ENCODE data around the gene RO60. TPM values are rescaled to one million over a fixed set of nuclear protein-coding genes. Genes with fewer than 3 reads are reported as not detected.

The RO60 gene
- total and polyA plus RNA-seq, 2 of the 13 experiments (the other 11 are each of a cell fraction or from before 2014, with no cell fraction given): 20.3 to 53.7 TPM

DNA sequence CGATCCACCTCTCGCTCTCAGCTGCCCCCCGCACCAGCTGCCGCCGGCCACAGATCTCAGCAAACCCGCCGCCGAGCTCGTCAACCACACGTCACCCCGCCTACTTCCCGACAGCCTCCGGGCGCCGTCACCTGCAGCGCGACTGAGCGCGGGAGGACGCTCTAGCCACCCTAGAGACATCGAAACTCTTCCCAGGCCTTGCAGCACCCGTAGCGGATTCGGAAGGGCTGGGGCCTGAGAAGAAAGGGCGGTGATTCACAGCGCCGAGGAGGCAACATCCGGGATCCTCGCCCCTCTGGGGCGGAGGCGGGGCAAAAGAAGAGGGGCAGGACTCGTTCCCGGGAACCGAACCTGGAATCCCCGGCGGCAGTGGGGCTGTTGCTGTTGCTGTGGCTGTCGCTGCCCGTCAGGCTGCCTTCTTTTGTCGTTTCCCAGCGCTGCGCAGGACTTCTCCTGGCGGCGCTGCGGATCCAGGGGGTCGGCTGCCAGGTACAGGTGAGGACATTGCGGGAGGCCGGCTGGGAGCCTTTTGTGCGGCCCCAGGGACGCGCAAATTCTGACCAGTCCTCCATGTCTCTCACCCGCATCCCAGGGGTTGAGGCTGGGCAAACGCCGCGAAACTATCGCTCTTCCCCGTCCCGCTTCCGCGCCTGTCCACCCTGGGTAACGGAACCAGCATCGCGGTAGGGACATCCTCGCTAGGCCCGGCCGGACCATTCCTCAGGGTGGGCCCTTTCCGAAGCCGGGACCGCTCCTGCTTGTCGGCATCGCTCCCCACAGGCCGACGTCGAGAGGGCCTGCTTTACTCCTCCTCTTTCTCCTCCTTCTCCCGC lies at the start of gene RO60, which contains the start of gene UCHL5 (continued):
- TF ChIP-seq, protein P1, sequence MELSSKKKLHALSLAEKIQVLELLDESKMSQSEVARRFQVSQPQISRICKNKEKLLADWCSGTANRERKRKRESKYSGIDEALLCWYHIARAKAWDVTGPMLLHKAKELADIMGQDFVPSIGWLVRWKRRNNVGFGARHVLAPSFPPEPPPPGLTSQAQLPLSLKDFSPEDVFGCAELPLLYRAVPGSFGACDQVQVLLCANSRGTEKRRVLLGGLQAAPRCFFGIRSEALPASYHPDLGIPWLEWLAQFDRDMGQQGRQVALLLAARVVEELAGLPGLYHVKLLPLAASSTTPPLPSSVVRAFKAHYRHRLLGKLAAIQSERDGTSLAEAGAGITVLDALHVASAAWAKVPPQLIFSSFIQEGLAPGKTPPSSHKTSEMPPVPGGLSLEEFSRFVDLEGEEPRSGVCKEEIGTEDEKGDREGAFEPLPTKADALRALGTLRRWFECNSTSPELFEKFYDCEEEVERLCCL (CRISPR knock-in tag; IDR thresholded peaks at IDR 0.05; ENCODE audit: borderline replicate concordance): no peak; the same call in 1 of the 2 replicates
- TF ChIP-seq SP2 (CRISPR knock-in tag; IDR thresholded peaks at IDR 0.05) (peak; percentile 65), ZNF749 (CRISPR knock-in tag; IDR thresholded peaks at IDR 0.05; ENCODE audit: borderline replicate concordance) (peak; percentile 78; the same call in 1 of the 2 replicates), RBAK (CRISPR knock-in tag; IDR thresholded peaks at IDR 0.05) (no peak), EHMT2 (IDR thresholded peaks at IDR 0.05; ENCODE audit: borderline replicate concordance, low read depth, low read length) (no peak), GABPB1 (CRISPR knock-in tag; IDR thresholded peaks at IDR 0.05) (peak; percentile 93), ZNF33B (CRISPR knock-in tag; IDR thresholded peaks at IDR 0.05) (peak; percentile 96; the same call in 1 of the 2 replicates), ZNF235 (CRISPR knock-in tag; IDR thresholded peaks at IDR 0.05; ENCODE audit: borderline replicate concordance) (no peak), HMG20B (CRISPR knock-in tag; conservative IDR thresholded peaks at IDR 0.05) (peak; percentile 78), KDM5A (IDR thresholded peaks at IDR 0.05; ENCODE audit: borderline replicate concordance, low read length) (peak; percentile 30; the same call in 1 of the 2 replicates), ZC3H13 (CRISPR knock-in tag; IDR thresholded peaks at IDR 0.05) (peak; percentile 78; the same call in 1 of the 2 replicates), NRL (CRISPR knock-in tag; IDR thresholded peaks at IDR 0.05; ENCODE audit: borderline replicate concordance) (peak; percentile 81), GFI1 (CRISPR knock-in tag; IDR thresholded peaks at IDR 0.05; ENCODE audit: borderline replicate concordance) (no peak; the same call in 1 of the 2 replicates), ZNF143 (CRISPR knock-in tag; IDR thresholded peaks at IDR 0.05) (peak; percentile 94), ZNF816 (CRISPR knock-in tag; IDR thresholded peaks at IDR 0.05; ENCODE audit: borderline replicate concordance) (peak; percentile 55; the same call in 1 of the 2 replicates), ZNF775 (CRISPR knock-in tag; IDR thresholded peaks at IDR 0.05; ENCODE audit: borderline replicate concordance) (no peak), ZNF263 (CRISPR knock-in tag; IDR thresholded peaks at IDR 0.05) (peak; percentile 36)
- TF ChIP-seq, protein P2, sequence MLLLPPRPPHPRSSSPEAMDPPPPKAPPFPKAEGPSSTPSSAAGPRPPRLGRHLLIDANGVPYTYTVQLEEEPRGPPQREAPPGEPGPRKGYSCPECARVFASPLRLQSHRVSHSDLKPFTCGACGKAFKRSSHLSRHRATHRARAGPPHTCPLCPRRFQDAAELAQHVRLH (CRISPR knock-in tag; IDR thresholded peaks at IDR 0.05; ENCODE audit: borderline replicate concordance, low read depth): peak; percentile 98
- TF ChIP-seq, protein P3, sequence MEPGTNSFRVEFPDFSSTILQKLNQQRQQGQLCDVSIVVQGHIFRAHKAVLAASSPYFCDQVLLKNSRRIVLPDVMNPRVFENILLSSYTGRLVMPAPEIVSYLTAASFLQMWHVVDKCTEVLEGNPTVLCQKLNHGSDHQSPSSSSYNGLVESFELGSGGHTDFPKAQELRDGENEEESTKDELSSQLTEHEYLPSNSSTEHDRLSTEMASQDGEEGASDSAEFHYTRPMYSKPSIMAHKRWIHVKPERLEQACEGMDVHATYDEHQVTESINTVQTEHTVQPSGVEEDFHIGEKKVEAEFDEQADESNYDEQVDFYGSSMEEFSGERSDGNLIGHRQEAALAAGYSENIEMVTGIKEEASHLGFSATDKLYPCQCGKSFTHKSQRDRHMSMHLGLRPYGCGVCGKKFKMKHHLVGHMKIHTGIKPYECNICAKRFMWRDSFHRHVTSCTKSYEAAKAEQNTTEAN (CRISPR knock-in tag; conservative IDR thresholded peaks at IDR 0.05): peak; percentile 84
- TF ChIP-seq, protein P4, sequence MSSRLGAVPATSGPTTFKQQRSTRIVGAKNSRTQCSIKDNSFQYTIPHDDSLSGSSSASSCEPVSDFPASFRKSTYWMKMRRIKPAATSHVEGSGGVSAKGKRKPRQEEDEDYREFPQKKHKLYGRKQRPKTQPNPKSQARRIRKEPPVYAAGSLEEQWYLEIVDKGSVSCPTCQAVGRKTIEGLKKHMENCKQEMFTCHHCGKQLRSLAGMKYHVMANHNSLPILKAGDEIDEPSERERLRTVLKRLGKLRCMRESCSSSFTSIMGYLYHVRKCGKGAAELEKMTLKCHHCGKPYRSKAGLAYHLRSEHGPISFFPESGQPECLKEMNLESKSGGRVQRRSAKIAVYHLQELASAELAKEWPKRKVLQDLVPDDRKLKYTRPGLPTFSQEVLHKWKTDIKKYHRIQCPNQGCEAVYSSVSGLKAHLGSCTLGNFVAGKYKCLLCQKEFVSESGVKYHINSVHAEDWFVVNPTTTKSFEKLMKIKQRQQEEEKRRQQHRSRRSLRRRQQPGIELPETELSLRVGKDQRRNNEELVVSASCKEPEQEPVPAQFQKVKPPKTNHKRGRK (CRISPR knock-in tag; IDR thresholded peaks at IDR 0.05): no peak
- TF ChIP-seq, protein P5, sequence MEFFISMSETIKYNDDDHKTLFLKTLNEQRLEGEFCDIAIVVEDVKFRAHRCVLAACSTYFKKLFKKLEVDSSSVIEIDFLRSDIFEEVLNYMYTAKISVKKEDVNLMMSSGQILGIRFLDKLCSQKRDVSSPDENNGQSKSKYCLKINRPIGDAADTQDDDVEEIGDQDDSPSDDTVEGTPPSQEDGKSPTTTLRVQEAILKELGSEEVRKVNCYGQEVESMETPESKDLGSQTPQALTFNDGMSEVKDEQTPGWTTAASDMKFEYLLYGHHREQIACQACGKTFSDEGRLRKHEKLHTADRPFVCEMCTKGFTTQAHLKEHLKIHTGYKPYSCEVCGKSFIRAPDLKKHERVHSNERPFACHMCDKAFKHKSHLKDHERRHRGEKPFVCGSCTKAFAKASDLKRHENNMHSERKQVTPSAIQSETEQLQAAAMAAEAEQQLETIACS (CRISPR knock-in tag; IDR thresholded peaks at IDR 0.05): peak; percentile 43; the same call in 1 of the 2 replicates

Data from HepG2 (cell line).